Liver (tissue), 3 donors: Measurements from ENCODE around the gene CUL4A.

Source experiments
- ATF3 ChIP-seq: IDR thresholded peaks from 2 replicates; pipeline ENCODE4 v1.6.1; 2016; ENCODE audit warnings: antibody characterized with exemption
- CTCF ChIP-seq: fragments of 150-350 bp; IDR thresholded peaks from 2 replicates; pipeline ENCODE4 v1.5.1; 2017; ENCODE audit warnings: improper control_type of control experiment, low read depth, low read length; ENCODE audit not compliant: missing input control
- RAD21 ChIP-seq, 2 donors: IDR thresholded peaks; 2 replicates each; pipeline ENCODE4 v1.6.1; 2016; ENCODE audit warnings: antibody characterized with exemption in 2 of 2, mild to moderate bottlenecking in 2 of 2
- REST ChIP-seq: IDR thresholded peaks from 2 replicates; pipeline ENCODE4 v1.6.1; 2016; ENCODE audit warnings: antibody characterized with exemption, mild to moderate bottlenecking
- RXRA ChIP-seq, 2 donors: IDR thresholded peaks; 2 replicates each; pipeline ENCODE4 v1.6.1; 2017 to 2018; ENCODE audit warnings: antibody characterized with exemption in 2 of 2, mild to moderate bottlenecking in 1 of 2
- SP1 ChIP-seq: IDR thresholded peaks from 2 replicates; pipeline ENCODE4 v1.6.1; 2018; ENCODE audit warnings: antibody characterized with exemption, mild to moderate bottlenecking
- YY1 ChIP-seq: IDR thresholded peaks from 2 replicates; pipeline ENCODE4 v1.6.1; 2016; ENCODE audit warnings: antibody characterized with exemption, mild to moderate bottlenecking
- TF ChIP-seq, protein P1 (sequence below): IDR thresholded peaks from 2 replicates; pipeline ENCODE4 v1.6.1; 2016; ENCODE audit warnings: antibody characterized with exemption
- donor health status: healthy.
- donor health status: healthy.

DNA sequence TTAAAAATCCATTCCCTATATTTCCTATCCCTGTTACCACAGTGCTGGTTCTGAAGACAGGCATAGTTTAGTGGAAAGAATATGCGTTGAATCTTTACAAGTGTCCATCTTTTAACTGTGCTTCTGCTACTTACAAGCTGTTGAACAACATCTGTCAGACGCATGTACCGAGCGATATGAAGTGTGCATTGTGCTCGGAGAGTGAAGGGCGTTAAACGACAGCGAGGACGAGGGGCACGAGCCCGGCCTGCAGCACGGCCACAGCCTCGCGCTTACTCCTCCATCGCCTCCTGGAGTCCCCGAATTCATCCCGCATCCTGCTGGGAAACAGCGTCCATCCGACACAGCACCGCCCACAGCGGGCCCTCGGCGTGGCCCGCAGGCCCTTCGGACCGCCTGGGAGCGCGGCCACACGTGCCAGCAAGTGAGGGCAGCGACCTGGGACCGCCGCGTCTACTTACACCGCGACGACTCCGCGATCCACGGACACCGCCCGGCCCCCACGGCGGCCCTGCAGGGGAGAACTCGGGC lies 1.5 kb upstream of the CUL4A start:
- TF ChIP-seq CTCF (no peak), YY1 (no peak), RAD21 (IDR thresholded peaks at IDR 0.05) (no peak), ATF3 (no peak), RXRA (IDR thresholded peaks at IDR 0.05) (no peak), SP1 (no peak), REST (no peak)
- TF ChIP-seq, protein P1, sequence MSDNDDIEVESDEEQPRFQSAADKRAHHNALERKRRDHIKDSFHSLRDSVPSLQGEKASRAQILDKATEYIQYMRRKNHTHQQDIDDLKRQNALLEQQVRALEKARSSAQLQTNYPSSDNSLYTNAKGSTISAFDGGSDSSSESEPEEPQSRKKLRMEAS: no peak
